Measurements from ENCODE around the gene KRTAP4-1.
"Not testable (repeated sequence)": the region's sequence is repeated elsewhere in the genome, so short reads cannot be mapped to it uniquely, and the experiment has no call there.

The KRTAP4-1 gene

GRCh38 chr17:41230094-41230493, 45.4 kb upstream of the KRTAP4-1 start:
- Histone ChIP-seq H3K4me3 (ENCODE audit: low read depth, low read length) (no peak overlapping the region), H3K27ac (ENCODE audit: extremely low read depth, low read depth, low read length) (no peak overlapping the region), H3K4me1 (ENCODE audit: control insufficient read depth, insufficient read depth, low read length) (no peaks in the 10 kb centered on the region), H3K36me3 (ENCODE audit: control insufficient read depth in 2 of 2, insufficient read depth in 1 of 2, low read length in 2 of 2) (no peaks in the 10 kb centered on the region), H3K9me3 (ENCODE audit: control insufficient read depth, insufficient read depth, low read depth, low read length) (no peaks in the 10 kb centered on the region)
- TF ChIP-seq ZNF366 (tag by site-specific recombination; conservative IDR thresholded peaks at IDR 0.05) (peak; percentile 60), ZSCAN23 (tag by site-specific recombination; IDR thresholded peaks at IDR 0.05) (no peak), PRDM2 (tag by site-specific recombination; IDR thresholded peaks at IDR 0.05; ENCODE audit: borderline replicate concordance) (no peak)
- CTCF ChIA-PET = interaction anchor here (0.6 to 1.8 kb wide), 2 partner anchors 92 to 228 kb away, joined by 3 to 8 read pairs; no protein-coding TSS in a partner anchor
- POLR2A ChIA-PET = interaction anchor here (0.7 kb wide), 1 partner anchor 571 kb away, joined by 4 read pairs; no protein-coding TSS in a partner anchor

GRCh38 chr17:41226598-41227095, 41.9 kb upstream of the KRTAP4-1 start, which contains the start of gene KRTAP9-2:
TSS of gene KRTAP9-2 (plus strand) at chr17:41226648. CDS start at chr17:41226655, 7 bp downstream.
- TF ChIP-seq ZIC2 (tag by site-specific recombination; IDR thresholded peaks at IDR 0.05) (peak; percentile 43), SCRT1 (tag by site-specific recombination; IDR thresholded peaks at IDR 0.05; ENCODE audit: borderline replicate concordance) (0 out of 2 replicates have a peak, but pooled peaks have one; percentile 47)
- CTCF ChIA-PET; H3K4me3 ChIP-seq (ENCODE audit: low read depth, low read length); POLR2A ChIA-PET; H3K36me3 ChIP-seq (ENCODE audit: control insufficient read depth in 2 of 2, insufficient read depth in 1 of 2, low read length in 2 of 2); H3K4me1 ChIP-seq (ENCODE audit: control insufficient read depth, insufficient read depth, low read length); H3K9me3 ChIP-seq (ENCODE audit: control insufficient read depth, insufficient read depth, low read depth, low read length); H3K27ac ChIP-seq (ENCODE audit: extremely low read depth, low read depth, low read length): not testable (repeated sequence)

GRCh38 chr17:41226051-41226450, 41.3 kb upstream of the KRTAP4-1 start:
- Histone ChIP-seq H3K4me1 (ENCODE audit: control insufficient read depth, insufficient read depth, low read length) (no peaks in the 10 kb centered on the region), H3K36me3 (ENCODE audit: control insufficient read depth in 2 of 2, insufficient read depth in 1 of 2, low read length in 2 of 2) (no peaks in the 10 kb centered on the region), H3K4me3 (ENCODE audit: low read depth, low read length) (no peak overlapping the region), H3K27ac (ENCODE audit: extremely low read depth, low read depth, low read length) (no peak overlapping the region), H3K9me3 (ENCODE audit: control insufficient read depth, insufficient read depth, low read depth, low read length) (no peaks in the 10 kb centered on the region)
- POLR2A ChIA-PET = no interaction called here
- CTCF ChIA-PET = interaction anchor here (0.7 kb wide), 1 partner anchor 444 kb away, joined by 3 read pairs; no protein-coding TSS in a partner anchor
- TF ChIP-seq ZNF76 (tag by site-specific recombination; IDR thresholded peaks at IDR 0.05; ENCODE audit: borderline replicate concordance, low read depth) (no peak), ZNF148 (tag by site-specific recombination; IDR thresholded peaks at IDR 0.05; ENCODE audit: borderline replicate concordance) (no peak), ZNF426 (tag by site-specific recombination; IDR thresholded peaks at IDR 0.05) (no peak), ZNF433 (tag by site-specific recombination; IDR thresholded peaks at IDR 0.05; ENCODE audit: low read depth) (no peak), ZBTB20 (tag by site-specific recombination; IDR thresholded peaks at IDR 0.05) (no peak), REPIN1 (tag by site-specific recombination; IDR thresholded peaks at IDR 0.05; ENCODE audit: low read depth) (no peak), RBAK (tag by site-specific recombination; IDR thresholded peaks at IDR 0.05) (no peak), ZNF138 (tag by site-specific recombination; IDR thresholded peaks at IDR 0.05; ENCODE audit: borderline replicate concordance) (no peak), ZNF391 (tag by site-specific recombination; IDR thresholded peaks at IDR 0.05; ENCODE audit: borderline replicate concordance, low read depth) (no peak), ZNF132 (tag by site-specific recombination; IDR thresholded peaks at IDR 0.05; ENCODE audit: borderline replicate concordance) (no peak), IKZF3 (tag by site-specific recombination; IDR thresholded peaks at IDR 0.05) (no peak), ZNF571 (tag by site-specific recombination; IDR thresholded peaks at IDR 0.05) (no peak), ZNF692 (tag by site-specific recombination; IDR thresholded peaks at IDR 0.05) (no peak), ZSCAN23 (tag by site-specific recombination; IDR thresholded peaks at IDR 0.05) (no peak)

All from HEK293 (cell line).